ENCODE results near the gene RB1.
A peak's percentile ranks its signal among the peaks of the same experiment; 100 is the strongest.
"Not testable (repeated sequence)": the region's sequence is repeated elsewhere in the genome, so short reads cannot be mapped to it uniquely, and the experiment has no call there.

Gene RB1

DNA sequence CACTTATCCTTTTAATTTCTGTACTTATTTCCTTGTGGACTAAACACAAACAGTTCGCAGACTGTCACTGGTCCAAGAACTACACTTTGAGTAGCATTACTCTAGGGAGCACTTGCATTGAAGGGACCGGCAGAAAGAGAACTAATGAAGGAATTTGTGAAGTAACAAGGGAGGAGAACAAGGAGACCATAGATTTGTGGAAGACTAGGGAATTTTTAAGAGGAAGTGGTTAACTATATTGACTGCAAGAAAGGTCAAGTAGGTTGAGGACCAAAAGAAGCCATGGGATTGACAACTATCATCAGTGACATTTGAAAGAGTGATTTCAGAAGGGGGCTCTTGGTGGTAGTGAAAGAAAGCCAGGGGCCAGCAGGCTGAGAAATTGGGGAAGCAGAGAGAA, 4.0 kb upstream of the RB1 start:
- no peak for DNase-seq

DNA sequence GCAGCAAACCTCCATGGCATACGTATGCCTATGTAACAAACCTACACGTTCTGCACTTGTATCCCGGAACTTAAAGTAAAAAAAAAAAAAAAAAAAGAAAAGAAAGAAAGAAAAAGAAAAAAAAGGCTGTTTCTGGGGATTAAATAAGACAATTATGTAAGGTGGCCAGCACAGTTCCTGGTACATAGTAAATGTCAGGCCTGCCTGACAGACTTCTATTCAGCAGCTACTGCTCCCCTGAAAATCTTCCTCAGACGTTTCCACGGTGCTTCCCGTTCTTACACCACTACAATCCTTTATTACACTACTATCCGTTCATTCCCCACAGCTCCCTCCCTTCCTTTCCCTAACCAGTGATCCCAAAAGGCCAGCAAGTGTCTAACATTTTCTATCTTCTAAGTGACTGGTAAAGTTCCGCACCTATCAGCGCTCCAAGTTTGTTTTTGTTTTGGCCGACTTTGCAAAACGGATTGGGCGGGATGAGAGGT, 636 bp upstream of the RB1 start:
- DNase-seq: no peak

DNA sequence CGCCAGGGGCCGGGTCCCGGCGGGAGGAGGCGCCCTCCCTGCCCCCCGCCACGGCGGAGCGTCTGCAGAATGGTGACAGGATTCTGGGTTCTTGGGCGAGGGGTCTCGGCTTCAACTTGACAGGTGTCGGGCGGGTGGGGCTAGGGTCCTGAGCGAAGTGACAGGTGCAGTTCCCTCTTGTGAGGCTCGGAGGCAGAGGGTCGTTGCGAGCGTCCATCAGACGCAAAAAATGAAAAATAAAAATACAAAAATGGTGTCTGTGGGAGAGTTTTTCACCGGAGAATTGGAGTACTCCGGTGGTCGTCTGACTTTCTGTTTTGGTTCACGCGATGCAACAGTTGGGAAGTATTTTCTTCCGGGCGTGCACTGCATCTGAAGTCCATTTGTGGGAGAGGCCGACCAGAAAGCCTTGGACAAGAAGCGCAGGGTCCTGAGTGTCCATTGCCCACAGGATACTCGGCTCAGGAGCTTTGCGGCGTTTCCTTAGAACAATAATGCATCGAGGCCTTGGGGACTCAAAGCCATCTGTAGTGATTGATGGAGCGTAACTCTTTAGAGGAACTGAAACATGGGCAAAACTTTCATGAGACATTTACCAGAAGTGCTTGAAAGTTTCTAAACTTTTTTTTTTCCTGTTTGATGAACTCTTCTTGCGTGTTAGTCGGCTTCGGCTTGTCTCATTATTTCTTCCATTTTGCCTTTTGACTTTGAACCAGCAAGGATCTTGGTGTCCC, 759 bp downstream of the RB1 start:
- no peak for DNase-seq

DNA sequence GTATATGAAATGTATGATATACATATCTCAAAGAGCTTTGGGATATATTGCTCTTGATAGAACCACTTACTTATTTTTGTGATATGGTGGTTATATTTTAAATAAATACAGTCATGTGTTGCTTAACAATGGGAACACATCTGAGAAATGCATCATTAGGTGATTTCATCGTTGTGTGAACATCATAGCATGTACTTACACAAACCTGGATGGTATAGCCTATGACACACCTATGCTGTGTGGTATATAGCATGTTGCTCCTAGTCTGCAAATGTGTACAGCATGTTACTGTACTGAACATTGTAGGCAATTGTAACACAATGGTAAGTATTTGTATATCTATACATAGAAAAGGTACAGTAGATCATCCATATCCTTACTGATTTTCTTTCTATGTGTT, 7.7 kb downstream of the RB1 start:
- DNase-seq: no peak

DNA sequence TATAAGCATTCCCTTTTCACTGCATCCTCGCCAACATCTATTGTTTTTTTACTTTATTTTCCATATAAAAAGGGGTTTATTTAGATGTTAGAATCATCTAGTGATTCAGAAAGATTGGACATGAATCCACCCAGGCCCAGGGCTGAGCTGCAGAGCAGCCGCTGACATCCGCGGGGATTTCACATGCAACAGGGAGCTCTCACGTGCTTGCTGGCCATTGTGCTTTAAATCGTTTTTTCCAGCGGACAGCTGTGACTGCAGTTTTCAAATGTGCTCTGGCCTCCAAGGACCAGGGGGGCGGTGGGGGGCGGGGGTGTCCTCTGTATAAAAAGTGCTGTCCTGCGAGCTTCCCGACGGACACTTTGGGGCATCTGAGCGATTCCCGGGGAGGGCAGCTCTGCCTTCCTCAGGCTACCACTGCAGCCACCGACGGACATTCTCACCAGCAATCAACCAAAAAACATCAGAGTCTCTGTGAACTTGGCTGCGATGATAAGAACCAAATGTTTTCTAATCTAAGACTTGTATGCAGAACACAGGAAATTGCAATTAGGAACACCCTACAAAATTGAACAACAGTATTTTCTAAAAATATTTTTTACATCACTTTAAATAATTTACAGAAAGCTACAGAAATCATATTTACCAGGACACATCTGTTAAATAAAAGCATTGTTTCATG, 12.6 kb downstream of the RB1 start:
- DNase-seq: no peak

DNA sequence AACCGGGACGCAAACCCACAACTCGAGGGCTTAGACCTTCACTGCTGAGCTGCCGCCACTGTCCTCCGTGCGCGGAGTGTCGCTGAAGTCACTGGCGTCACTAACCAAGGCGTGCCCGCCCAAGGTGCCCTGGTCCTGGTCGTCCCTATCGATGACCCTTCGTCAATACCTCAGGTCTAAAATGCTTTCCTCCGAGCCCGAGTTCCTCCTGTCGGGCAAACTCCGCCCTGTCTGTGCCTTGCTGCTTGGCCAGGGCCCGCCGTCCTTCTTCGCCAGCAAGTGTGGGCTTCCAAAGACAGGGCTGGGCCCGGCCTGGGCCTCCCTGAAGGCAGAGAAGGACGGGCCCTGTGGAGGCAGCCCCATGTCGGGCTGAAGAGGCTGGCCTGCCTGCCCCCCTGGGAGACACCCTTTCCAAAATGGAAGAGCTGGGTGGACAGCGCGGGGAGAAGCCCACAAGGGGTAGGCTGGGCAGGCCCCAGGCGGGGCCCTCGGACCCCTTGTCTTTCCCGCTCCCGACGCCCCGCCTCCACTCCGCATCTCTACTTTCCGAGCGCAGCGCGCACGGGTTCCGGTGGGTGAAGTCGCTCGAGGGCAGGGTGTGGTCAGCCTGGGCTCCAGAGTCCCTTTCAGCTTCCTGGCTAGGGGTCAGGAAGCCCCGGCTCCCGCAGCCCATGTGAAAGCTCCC, 13.4 kb downstream of the RB1 start:
- DNase-seq: no peak

DNA sequence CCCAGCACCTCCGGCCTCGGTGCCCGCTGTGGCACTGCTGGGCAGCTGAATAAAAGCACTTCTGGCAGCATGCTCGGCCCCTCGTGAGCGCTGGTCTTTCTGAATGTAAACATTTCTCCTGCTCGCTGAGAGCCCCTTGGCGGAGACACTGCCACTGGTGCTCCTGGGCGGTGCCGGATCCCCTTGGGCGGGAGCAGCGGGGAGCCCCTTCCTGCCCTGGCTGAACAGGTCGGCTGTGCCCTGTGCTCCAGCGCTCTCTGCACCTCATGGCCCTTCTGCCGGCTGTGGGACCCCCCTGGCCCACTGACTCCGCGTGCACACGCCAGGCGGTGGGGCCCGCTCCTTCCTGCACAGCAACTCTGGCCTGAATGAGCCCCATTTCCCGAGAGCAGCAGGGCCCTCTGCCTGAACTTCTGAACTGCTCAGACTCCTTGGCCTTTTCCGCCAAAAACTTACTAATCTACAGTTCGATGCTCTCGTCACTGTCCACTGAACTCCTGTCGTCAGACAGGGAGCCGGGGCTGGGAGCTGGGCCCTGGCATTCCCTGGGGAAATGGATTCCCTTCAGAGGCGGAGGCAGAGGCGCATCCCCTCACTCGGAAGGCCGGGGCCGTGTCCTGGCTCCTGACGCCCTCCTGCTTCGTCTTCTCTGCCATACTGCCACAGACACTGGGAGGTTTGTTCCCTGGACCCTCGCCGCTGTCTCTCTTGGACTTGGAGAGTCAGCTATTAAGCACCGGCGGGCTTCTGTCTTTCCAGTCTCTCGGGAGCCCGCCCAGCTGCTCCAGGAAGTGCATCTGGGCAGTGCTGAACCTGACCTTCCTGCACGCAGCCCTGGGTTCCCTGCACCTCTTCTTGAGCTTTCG, 14.2 kb downstream of the RB1 start:
- DNase-seq: no peak

DNA sequence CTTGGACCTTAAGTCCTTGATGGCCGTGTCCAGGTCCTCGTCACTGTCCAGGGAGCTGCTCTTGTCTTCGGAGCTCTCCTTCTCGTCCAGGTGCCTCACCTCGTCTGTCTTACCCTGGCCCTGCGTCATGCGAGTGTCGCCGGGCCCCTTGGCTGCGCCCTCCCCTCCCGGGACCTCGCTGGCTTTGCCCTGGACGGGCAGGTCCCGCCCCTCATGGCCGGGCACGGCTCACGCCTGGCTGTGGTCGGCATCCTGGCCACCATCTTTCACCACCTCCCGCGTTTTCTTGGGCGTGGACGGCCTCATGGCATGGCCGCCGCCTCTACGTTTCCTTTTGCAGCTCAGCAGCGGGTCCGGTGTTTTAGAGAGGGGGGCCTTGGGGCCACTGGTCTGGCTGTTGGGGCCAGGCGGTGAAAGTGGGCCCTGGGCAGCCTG, 14.8 kb downstream of the RB1 start:
- no peak for DNase-seq

DNA sequence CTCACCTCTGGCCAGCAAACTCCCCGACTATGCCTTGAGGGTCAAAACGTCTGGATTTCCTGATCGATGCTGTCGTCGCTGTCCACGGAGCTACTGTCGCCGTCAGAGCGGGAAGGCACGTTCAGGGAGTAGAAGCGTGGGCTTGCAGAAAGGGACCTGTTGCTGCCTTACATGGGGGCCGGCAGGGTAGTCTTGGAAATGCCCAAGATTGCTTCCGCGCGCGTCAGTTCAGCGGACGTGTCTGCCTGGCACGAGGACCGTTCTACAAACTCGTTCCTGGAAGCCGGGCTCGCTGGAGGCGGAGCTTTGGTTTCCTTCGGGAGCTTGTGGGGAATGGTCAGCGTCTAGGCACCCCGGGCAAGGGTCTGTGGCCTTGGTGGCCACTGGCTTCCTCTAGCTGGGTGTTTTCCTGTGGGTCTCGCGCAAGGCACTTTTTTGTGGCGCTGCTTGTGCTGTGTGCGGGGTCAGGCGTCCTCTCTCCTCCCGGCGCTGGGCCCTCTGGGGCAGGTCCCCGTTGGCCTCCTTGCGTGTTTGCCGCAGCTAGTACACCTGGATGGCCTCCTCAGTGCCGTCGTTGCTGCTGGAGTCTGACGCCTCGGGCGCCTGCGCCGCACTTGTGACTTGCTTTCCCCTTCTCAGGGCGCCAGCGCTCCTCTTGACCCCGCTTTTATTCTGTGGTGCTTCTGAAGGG, 15.4 kb downstream of the RB1 start:
- no peak for DNase-seq

DNA sequence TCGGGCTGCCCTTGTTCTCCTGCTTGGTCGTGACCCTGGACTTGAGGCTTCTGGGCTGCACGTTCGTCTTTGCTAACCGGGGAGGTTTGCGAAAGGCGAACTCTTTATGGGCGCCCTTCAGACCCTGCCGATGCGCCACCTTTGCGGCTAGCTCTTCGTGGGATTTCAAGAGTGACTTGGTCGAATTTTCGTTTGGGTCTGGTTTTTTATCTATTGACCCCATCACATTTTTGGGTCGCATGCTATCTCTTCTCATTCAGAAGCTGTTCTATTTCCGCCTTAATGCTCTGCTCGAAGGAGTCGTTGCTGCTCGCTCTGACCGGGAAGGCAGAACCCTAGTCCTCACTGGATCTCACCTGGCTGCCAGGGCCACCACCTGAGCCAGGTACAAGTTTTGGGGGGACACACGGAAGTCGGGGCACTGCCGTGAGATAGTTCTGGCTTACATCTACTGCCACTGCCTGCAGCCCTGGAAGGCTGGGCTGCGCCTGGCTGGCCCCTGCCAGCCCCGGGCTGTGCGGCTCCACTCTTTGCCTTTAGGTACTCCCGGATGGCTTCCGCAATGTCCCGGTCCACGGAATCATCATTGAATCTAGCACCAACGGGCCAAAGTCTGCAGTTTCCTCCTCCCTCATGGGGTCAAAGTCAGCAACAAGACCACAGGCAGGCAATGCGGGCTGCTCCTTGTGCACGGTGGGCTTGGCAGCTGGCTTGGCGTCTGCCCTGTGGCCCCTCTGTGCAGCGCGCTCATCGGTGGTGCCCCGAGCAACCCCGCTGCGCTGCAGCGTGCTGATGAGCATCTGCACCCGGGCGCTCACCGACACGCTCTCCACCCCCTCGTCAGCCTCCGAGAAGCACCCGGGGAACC, 16.2 kb downstream of the RB1 start:
- DNase-seq: no peak

DNA sequence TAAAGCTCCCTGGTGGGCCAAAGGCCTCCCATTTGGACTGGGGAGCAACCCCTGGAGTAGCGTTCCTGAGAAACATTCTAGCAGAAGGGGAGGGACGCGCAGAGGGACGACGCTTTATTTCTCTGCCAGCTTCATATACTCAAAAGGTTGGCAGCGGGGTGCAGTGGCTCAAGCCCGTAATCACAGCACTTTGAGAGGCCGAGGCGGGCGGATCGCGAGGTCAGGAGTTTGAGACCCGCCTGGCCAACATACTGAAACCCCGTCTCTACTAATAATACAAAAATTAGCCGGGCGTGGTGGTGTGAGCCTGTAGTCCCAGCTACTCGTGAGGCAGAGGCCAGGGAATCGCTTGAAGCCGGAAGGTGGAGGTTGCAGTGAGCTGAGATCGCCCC, 16.8 kb downstream of the RB1 start:
- DNase-seq: no peak

DNA sequence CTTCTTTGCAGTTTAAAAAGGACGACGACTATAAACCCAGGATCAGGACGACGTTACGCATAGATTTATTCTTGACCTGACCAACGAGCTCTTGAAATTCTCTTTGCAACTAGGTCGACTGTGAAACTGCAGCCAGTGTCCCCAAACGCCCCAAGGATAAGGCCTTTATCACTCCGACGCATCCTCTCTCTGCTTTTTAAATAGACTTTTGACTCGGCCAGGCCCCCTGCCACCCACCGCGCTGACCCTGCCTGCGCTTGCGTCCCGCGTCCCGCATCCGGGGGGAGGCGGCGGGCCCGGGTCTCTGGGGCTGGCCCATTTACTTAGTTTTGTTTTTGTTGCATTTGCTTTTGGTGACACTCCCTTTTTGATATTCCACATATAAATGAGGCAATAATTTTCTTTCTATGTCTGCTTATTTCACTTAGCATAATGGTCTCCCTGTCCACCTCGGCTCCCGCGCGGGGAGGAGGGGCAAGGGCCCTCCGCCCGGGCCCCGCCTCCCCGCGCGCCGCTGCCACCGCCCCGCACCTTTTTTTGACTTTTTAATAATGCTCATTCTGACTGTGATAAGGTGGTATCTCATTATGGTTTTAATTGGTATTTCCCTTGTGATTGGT, 17.4 kb downstream of the RB1 start:
- DNase-seq: no peak

DNA sequence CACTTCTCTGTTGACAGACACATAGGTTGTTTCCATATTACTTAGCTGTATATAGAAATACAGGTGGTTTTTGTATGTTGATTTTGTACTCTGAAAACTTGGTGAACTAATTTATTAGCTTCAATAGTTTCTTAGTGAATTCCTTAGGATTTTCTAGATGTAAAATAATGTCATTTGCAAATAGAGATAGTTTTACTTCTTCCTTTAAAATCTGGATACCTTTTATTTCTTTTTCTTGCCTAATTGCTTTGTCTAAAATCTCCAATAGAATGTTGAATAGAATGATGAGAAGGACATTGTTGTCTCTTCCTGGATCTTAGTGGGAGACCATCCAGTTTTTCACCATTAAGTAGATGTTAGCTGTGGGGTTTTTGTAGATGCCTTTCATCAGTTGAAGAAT, 18.7 kb downstream of the RB1 start:
- DNase-seq: no peak

DNA sequence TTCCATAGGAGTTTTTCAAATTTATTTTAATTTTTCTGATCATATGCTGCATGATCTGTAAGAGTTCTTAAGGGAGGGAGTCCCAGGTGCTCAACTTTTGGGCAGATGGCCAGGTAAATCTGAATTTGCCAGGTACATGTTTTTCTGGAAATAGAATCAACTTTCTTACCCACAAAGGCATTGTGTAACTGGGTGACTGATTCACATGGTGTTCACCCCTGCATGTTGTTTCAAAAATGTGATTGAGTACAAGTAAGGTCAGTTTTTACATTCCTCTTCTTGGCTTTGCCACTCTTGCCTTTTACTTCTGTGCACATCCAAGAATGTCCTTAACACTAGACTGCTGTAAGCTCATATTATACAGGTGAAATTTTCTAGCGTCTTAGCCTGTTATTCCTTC, 30.4 kb downstream of the RB1 start:
- no peak for DNase-seq

DNA sequence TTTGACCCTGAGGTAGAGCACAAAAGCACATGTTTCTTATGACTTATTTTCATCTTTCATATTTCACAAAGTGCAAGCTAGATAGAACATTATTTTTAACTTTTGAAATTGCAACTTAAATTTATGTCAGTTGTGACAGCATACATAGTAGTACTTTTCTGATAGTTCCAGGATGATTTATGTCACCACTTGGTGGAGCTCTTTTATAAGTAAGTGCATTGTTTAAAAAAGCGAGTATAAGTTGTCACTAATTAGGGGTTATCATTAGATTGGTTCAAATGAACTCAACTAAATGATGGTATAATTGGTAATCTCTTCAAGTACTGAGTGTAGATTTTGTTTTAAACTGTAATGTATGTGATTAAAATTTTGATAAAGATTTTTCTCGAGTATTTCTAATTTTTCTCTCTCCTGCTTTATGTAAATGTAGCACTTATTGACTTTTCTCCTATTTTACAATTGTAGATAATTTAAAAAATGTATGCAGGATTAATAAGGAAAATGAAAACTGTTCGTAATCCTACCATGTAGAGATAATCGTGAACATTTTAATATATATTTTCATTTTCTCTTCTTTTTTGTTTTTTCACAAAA, 31.1 kb downstream of the RB1 start:
- peak; percentile 15 for DNase-seq

DNA sequence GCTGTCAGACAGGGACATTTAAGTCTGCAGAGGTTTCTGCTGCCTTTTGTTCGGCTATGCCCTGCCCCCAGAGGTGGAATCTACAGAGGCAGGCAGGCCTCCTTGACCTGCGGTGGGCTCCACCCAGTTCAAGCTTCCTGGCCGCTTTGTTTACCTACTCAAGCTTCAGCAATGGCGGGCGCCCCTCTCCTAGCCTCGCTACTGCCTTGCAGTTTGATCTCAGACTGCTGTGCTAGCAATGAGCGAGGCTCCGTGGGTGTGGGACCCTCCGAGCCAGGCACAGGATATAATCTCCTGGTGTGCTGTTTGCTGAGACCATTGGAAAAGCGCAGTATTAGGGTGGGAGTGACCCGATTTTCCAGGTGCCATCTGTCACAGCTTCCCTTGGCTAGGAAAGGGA, 35.6 kb downstream of the RB1 start:
- not testable (repeated sequence) for DNase-seq

DNA sequence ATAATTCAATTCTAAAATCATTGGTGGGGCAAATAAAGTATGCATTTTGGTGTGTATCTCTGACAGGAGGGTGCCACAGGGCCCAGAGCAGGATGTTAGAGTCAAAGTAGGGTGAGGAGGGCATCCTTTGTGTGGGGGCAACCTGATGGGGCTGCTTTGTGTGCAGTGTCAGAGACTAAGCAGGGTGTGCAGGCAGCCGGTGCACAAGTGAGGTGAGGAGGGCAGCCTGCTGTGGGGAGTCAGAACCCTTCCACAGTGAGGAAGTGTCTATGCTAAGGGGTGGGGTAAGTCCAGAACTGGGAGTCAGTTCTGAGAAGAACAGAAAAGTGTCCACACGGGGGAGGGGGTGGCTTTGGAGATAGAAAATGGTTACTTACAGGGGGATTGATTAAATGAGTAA, 40.7 kb downstream of the RB1 start:
- no peak for DNase-seq

DNA sequence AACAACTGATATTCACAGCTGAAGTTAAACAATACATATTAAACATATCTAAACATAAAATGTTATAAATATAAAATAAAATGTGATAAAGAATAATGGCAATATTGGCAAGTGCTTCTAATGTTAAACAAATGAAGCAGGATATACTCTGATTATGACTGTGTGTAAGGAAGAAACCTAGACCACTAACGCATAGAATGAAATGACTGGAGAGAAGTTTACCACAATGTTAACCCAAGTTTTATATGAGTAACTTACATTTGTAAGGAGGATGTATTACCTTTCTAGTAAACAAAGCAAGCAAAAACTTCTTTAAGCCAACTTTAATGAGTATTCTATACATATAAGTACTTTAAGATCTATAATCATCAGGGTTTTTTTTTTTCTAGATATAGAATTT, 43.0 kb downstream of the RB1 start:
- no peak for DNase-seq

DNA sequence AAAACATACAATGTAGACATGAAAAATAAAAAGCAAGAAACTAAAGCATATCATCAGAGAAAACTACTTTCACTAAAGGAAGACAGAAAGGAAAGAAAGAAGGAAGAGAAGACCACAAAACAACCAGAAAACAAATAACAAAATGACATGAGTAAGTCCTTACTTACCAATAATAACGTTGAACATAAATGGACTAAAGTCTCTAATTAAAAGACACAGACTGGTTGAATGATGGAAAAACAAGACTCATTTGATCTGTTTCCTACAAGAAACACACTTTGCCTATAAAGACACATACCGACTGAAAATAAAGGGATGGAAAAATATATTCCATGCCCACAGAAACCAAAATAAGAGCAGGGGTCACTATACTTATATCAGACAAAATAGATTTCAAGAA, 46.0 kb downstream of the RB1 start:
- no peak for DNase-seq

DNA sequence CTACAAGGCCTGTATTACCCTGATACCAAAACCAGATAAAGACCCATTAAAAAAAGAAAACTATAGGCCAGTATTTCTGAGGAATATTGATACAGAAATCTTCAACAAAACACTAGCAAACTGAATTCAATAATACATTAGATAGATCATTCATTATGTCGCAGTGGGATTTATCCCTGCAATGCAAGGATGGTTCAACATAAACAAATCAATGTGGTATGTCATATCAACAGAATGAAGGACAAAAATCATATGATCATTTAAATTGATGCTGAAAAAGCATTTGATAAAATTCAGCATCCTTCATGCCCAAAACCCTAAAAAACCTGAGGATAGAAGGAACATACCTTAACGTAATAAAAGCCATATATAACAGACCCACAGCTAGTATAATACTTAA, 50.0 kb downstream of the RB1 start:
- no peak for DNase-seq

DNA sequence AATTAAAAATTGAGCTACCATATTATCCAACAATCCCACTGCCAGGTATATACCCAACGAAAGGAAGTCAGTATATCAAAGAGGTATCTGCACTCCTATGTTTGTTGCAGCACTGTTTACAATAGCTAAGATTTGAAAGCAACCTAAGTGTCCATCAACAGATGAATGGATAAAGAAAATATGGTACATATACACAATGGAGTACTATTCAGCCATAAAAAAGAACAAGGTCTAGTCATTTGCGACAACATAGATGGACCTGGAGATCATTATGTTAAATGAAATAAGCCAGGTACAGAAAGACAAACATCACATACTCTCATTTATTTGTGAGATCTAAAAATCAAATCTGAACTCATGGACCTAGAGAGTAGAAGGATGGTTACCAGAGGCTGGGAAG, 52.0 kb downstream of the RB1 start:
- DNase-seq: not testable (repeated sequence)

Data from amniotic stem cell (primary cell).